Brain microvascular endothelial cell (primary cell): ENCODE data around the gene MAGEB3.

Source experiments
- DNase-seq: peaks from one replicate; pipeline ENCODE4 v3.0.0-alpha.2; 2020
- H3K27ac ChIP-seq: fragments of 250-450 bp; sonication (Bioruptor Pico); 2 replicates; pipeline ENCODE4 v1.5.1; 2020; ENCODE audit warnings: mild to moderate bottlenecking, moderate library complexity
- H3K27me3 ChIP-seq: fragments of 250-450 bp; sonication (Bioruptor Pico); replicated peaks from 2 replicates; pipeline ENCODE4 v1.5.1; 2020; ENCODE audit warnings: mild to moderate bottlenecking
- H3K36me3 ChIP-seq: fragments of 250-450 bp; sonication (Bioruptor Pico); replicated peaks from 2 replicates; pipeline ENCODE4 v1.5.1; 2020; ENCODE audit warnings: mild to moderate bottlenecking
- H3K4me3 ChIP-seq: 2 replicates; pipeline ENCODE4 v1.5.1; 2011; ENCODE audit warnings: low read depth, mild to moderate bottlenecking, control low read depth, low read length, moderate library complexity
- CTCF ChIP-seq: IDR thresholded peaks from 2 replicates; pipeline ENCODE4 v1.5.1; 2011; ENCODE audit warnings: low read depth, mild to moderate bottlenecking, moderate library complexity, low read length, control low read depth, inconsistent platforms; ENCODE audit errors: missing control alignments
- in situ Hi-C: cut with HindIII; loops from 2 replicates; pipeline ENCODE4 v1.10.0; 2017; ENCODE audit warnings: low sequenced_read_pairs, low pct_ligation_motif_present

The MAGEB3 gene

DNA sequence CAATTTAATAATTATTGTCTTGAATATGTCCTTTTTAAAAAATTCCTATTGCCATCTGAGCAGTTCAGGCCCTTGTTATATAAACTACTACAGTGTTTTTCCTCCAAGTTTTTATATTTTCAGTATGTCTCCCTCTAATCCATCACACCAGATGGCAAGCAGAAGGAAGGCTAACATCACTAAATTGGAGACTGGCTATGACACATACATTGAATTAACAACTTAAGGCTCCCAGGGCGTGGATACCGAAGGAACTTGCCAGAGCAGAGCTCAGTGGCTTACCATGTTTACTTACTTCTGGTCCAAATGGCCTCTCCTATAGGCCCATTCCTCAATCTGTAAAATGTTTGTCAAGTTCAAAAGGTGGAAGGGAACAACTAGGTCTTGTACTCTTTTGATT lies 29.5 kb downstream of the MAGEB3 start:
- no peak for DNase-seq
- in situ Hi-C loops: no loop called here

DNA sequence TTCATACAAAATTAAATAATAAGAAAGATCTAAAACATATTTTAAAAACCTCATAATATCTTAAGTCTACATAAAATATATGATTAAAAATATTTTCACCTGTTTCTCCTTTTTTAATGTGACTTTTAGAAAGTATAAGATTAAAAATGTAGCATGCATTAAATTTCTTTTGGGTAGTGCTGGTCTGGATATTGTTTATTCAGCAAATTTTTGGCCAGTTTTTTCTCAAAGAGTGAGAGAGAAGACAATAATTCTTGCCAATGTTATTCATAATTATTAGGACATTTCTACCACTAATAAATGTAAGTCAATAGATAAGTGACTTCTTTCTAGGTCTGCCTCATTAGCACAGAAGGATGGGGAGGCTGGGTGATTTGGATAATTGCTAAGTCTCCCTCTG lies 30.6 kb downstream of the MAGEB3 start:
- DNase-seq: no peak
- H3K27me3 ChIP-seq: no peaks in the 10 kb centered on the region
- no peaks in the 10 kb centered on the region for H3K36me3 ChIP-seq
- H3K4me3 ChIP-seq: no peak overlapping the region
- in situ Hi-C loops: no loop called here
- TF ChIP-seq CTCF: no peak
- no peak overlapping the region for H3K27ac ChIP-seq

More for the DNA sequence above, 29.5 kb downstream of the MAGEB3 start:
- H3K27ac ChIP-seq: no peak overlapping the region
- TF ChIP-seq CTCF: no peak
- no peaks in the 10 kb centered on the region for H3K27me3 ChIP-seq
- no peak overlapping the region for H3K4me3 ChIP-seq
- no peaks in the 10 kb centered on the region for H3K36me3 ChIP-seq

- H3K4me3 ChIP-seq: no peak overlapping the region
- in situ Hi-C loops: no loop called here
- TF ChIP-seq CTCF: no peak
Measured at GRCh38 chrX:30262763-30263162, 32.3 kb downstream of the MAGEB3 start.

GRCh38 chrX:30270639-30271038 lies 40.2 kb downstream of the MAGEB3 start:
- Histone ChIP-seq H3K27me3 (no peaks in the 10 kb centered on the region), H3K4me3 (no peak overlapping the region), H3K27ac (no peak overlapping the region), H3K36me3 (no peaks in the 10 kb centered on the region)
- in situ Hi-C loops: no loop called here
- no peak for DNase-seq
- no peak for TF ChIP-seq CTCF

More at GRCh38 chrX:30262763-30263162, 32.3 kb downstream of the MAGEB3 start:
- H3K27ac ChIP-seq: no peak overlapping the region
- no peak for DNase-seq
- no peaks in the 10 kb centered on the region for H3K36me3 ChIP-seq
- H3K27me3 ChIP-seq: no peaks in the 10 kb centered on the region

GRCh38 chrX:30275498-30275897 lies 45.0 kb downstream of the MAGEB3 start:
- in situ Hi-C loops: no loop called here
- DNase-seq: no peak
- no peak for TF ChIP-seq CTCF

GRCh38 chrX:30278365-30278764 lies 47.9 kb downstream of the MAGEB3 start:
- no peak for TF ChIP-seq CTCF
- H3K4me3 ChIP-seq: no peak overlapping the region
- H3K27ac ChIP-seq: no peak overlapping the region
- DNase-seq: peak; percentile 23
- no peaks in the 10 kb centered on the region for H3K27me3 ChIP-seq
- no peaks in the 10 kb centered on the region for H3K36me3 ChIP-seq
- in situ Hi-C loops: no loop called here

More at GRCh38 chrX:30275498-30275897, 45.0 kb downstream of the MAGEB3 start:
- H3K36me3 ChIP-seq: no peaks in the 10 kb centered on the region
- H3K4me3 ChIP-seq: no peak overlapping the region
- H3K27me3 ChIP-seq: no peaks in the 10 kb centered on the region
- H3K27ac ChIP-seq: no peak overlapping the region
